ENCODE measurements around the gene LILRB5.

The LILRB5 gene

GRCh38 chr19:54266133-54266532 lies 9.1 kb upstream of the LILRB5 start:
- H3K27ac ChIP-seq (replicated peaks; ENCODE audit: low read length), result no peak overlapping the region
- H4K8ac ChIP-seq (ENCODE audit: low read depth, low read length), result no peak overlapping the region
- H2AFZ ChIP-seq (ENCODE audit: low read length), result no peak overlapping the region
- peaks cover 0 to 3% (median 3%) of the 10 kb centered on the region in 3 experiments for H3K27me3 ChIP-seq (ENCODE audit: control insufficient read depth in 3 of 3, insufficient read depth in 3 of 3, low read depth in 1 of 3, low read length in 3 of 3)
- no peak overlapping the region for H3K23ac ChIP-seq (ENCODE audit: low read depth, low read length, poor library complexity)
- no peak overlapping the region for H2BK12ac ChIP-seq (ENCODE audit: low read length)
- no peak overlapping the region for H2AK5ac ChIP-seq (ENCODE audit: low read depth, low read length)
- H4K91ac ChIP-seq (ENCODE audit: low read depth, low read length, poor library complexity), result no peak overlapping the region
- H3K4ac ChIP-seq (ENCODE audit: low read length), result no peak overlapping the region
- H2BK120ac ChIP-seq (ENCODE audit: low read depth, low read length), result no peak overlapping the region
- no peak overlapping the region for H3K9ac ChIP-seq (ENCODE audit: low read depth, low read length, poor library complexity)
- H3K79me1 ChIP-seq (ENCODE audit: low read depth, low read length), result no peaks in the 10 kb centered on the region
- no peaks in the 10 kb centered on the region for H3K36me3 ChIP-seq (replicated peaks in 1 of 2; ENCODE audit: control insufficient read depth in 2 of 2, insufficient read depth in 2 of 2, low read length in 2 of 2)
- no peak overlapping the region for H3K4me2 ChIP-seq (ENCODE audit: insufficient read depth, low read length, poor library complexity, severe bottlenecking)
- H2BK5ac ChIP-seq (ENCODE audit: low read length), result no peak overlapping the region
- H3K9me3 ChIP-seq (replicated peaks in 1 of 2; ENCODE audit: control insufficient read depth in 2 of 2, insufficient read depth in 1 of 2, low read depth in 1 of 2, low read length in 2 of 2), result no peaks in the 10 kb centered on the region
- H3K14ac ChIP-seq (ENCODE audit: low read length), result no peak overlapping the region
- no peak overlapping the region for H3K18ac ChIP-seq (ENCODE audit: low read length)
- H2BK15ac ChIP-seq (ENCODE audit: low read length), result no peak overlapping the region
- no peak overlapping the region for H3K4me3 ChIP-seq (ENCODE audit: low read length in 2 of 2)
- WGBS, 2 donors (ENCODE audit: extremely low coverage in 2 of 2, insufficient read length in 2 of 2, insufficient replicate concordance in 1 of 2), result no CpG with 5 or more reads among the region's 6 CpGs
- peak; percentile 88 for DNase-seq (ENCODE audit: low spot score)
- no peaks in the 10 kb centered on the region for H3K4me1 ChIP-seq (ENCODE audit: control insufficient read depth in 2 of 2, insufficient read depth in 1 of 2, low read depth in 1 of 2, low read length in 2 of 2)

GRCh38 chr19:54262470-54262869 lies 5.4 kb upstream of the LILRB5 start:
- no peak overlapping the region for H2BK12ac ChIP-seq (ENCODE audit: low read length)
- no peaks in the 10 kb centered on the region for H3K9me3 ChIP-seq (replicated peaks in 1 of 2; ENCODE audit: control insufficient read depth in 2 of 2, insufficient read depth in 1 of 2, low read depth in 1 of 2, low read length in 2 of 2)
- H3K4me1 ChIP-seq (ENCODE audit: control insufficient read depth in 2 of 2, insufficient read depth in 1 of 2, low read depth in 1 of 2, low read length in 2 of 2), result no peaks in the 10 kb centered on the region
- H3K14ac ChIP-seq (ENCODE audit: low read length), result no peak overlapping the region
- H2BK120ac ChIP-seq (ENCODE audit: low read depth, low read length), result no peak overlapping the region
- H2BK5ac ChIP-seq (ENCODE audit: low read length), result no peak overlapping the region
- H3K36me3 ChIP-seq (replicated peaks in 1 of 2; ENCODE audit: control insufficient read depth in 2 of 2, insufficient read depth in 2 of 2, low read length in 2 of 2), result no peaks in the 10 kb centered on the region
- peaks cover 0 to 10% (median 3%) of the 10 kb centered on the region in 3 experiments for H3K27me3 ChIP-seq (ENCODE audit: control insufficient read depth in 3 of 3, insufficient read depth in 3 of 3, low read depth in 1 of 3, low read length in 3 of 3)
- no peak overlapping the region for H4K8ac ChIP-seq (ENCODE audit: low read depth, low read length)
- H3K18ac ChIP-seq (ENCODE audit: low read length), result peak overlapping the region; percentile 59
- DNase-seq (ENCODE audit: low spot score), result no peak
- H3K79me1 ChIP-seq (ENCODE audit: low read depth, low read length), result no peaks in the 10 kb centered on the region
- H3K23ac ChIP-seq (ENCODE audit: low read depth, low read length, poor library complexity), result no peak overlapping the region
- no peak overlapping the region for H2AFZ ChIP-seq (ENCODE audit: low read length)
- H2AK5ac ChIP-seq (ENCODE audit: low read depth, low read length), result no peak overlapping the region
- no peak overlapping the region for H3K9ac ChIP-seq (ENCODE audit: low read depth, low read length, poor library complexity)
- no CpG with 5 or more reads among the region's 2 CpGs for WGBS, 2 donors (ENCODE audit: extremely low coverage in 2 of 2, insufficient read length in 2 of 2, insufficient replicate concordance in 1 of 2)
- no peak overlapping the region for H3K4me2 ChIP-seq (ENCODE audit: insufficient read depth, low read length, poor library complexity, severe bottlenecking)
- no peak overlapping the region for H3K4ac ChIP-seq (ENCODE audit: low read length)
- H3K27ac ChIP-seq (replicated peaks; ENCODE audit: low read length), result no peak overlapping the region
- no peak overlapping the region for H4K91ac ChIP-seq (ENCODE audit: low read depth, low read length, poor library complexity)
- H2BK15ac ChIP-seq (ENCODE audit: low read length), result peak overlapping the region; percentile 19
- no peak overlapping the region for H3K4me3 ChIP-seq (ENCODE audit: low read length in 2 of 2)

- H3K27me3 ChIP-seq (ENCODE audit: control insufficient read depth in 3 of 3, insufficient read depth in 3 of 3, low read depth in 1 of 3, low read length in 3 of 3), result peaks cover 0 to 14% (median 3%) of the 10 kb centered on the region in 3 experiments
- no peak overlapping the region for H2AK5ac ChIP-seq (ENCODE audit: low read depth, low read length)
- no peak overlapping the region for H2AFZ ChIP-seq (ENCODE audit: low read length)
- H2BK5ac ChIP-seq (ENCODE audit: low read length), result no peak overlapping the region
- no CpG with 5 or more reads among the region's 11 CpGs for WGBS, 2 donors (ENCODE audit: extremely low coverage in 2 of 2, insufficient read length in 2 of 2, insufficient replicate concordance in 1 of 2)
- H2BK12ac ChIP-seq (ENCODE audit: low read length), result no peak overlapping the region
- no peak overlapping the region for H4K8ac ChIP-seq (ENCODE audit: low read depth, low read length)
- no peak overlapping the region for H2BK120ac ChIP-seq (ENCODE audit: low read depth, low read length)
- peak overlapping the region; percentile 59 for H3K18ac ChIP-seq (ENCODE audit: low read length)
- peak overlapping the region; percentile 19 for H2BK15ac ChIP-seq (ENCODE audit: low read length)
- H3K79me1 ChIP-seq (ENCODE audit: low read depth, low read length), result no peaks in the 10 kb centered on the region
- no peak overlapping the region for H3K4me2 ChIP-seq (ENCODE audit: insufficient read depth, low read length, poor library complexity, severe bottlenecking)
- no peaks in the 10 kb centered on the region for H3K4me1 ChIP-seq (ENCODE audit: control insufficient read depth in 2 of 2, insufficient read depth in 1 of 2, low read depth in 1 of 2, low read length in 2 of 2)
- H3K4ac ChIP-seq (ENCODE audit: low read length), result no peak overlapping the region
- no peaks in the 10 kb centered on the region for H3K9me3 ChIP-seq (replicated peaks in 1 of 2; ENCODE audit: control insufficient read depth in 2 of 2, insufficient read depth in 1 of 2, low read depth in 1 of 2, low read length in 2 of 2)
- no peaks in the 10 kb centered on the region for H3K36me3 ChIP-seq (replicated peaks in 1 of 2; ENCODE audit: control insufficient read depth in 2 of 2, insufficient read depth in 2 of 2, low read length in 2 of 2)
- H3K4me3 ChIP-seq (ENCODE audit: low read length in 2 of 2), result peak overlapping the region in 1 of 2 donors; percentile 1
- H3K14ac ChIP-seq (ENCODE audit: low read length), result no peak overlapping the region
- H3K9ac ChIP-seq (ENCODE audit: low read depth, low read length, poor library complexity), result no peak overlapping the region
- no peak overlapping the region for H4K91ac ChIP-seq (ENCODE audit: low read depth, low read length, poor library complexity)
- DNase-seq (ENCODE audit: low spot score), result no peak
- H3K23ac ChIP-seq (ENCODE audit: low read depth, low read length, poor library complexity), result peak overlapping the region; percentile 58
- H3K27ac ChIP-seq (replicated peaks; ENCODE audit: low read length), result no peak overlapping the region
These were observed 5.0 kb upstream of the LILRB5 start for GRCh38 chr19:54262066-54262465.

GRCh38 chr19:54256250-54257115 lies 590 bp downstream of the LILRB5 start:
- H3K18ac ChIP-seq (ENCODE audit: low read length), result peak overlapping the region; percentile 80
- no peaks in the 10 kb centered on the region for H3K9me3 ChIP-seq (replicated peaks in 1 of 2; ENCODE audit: control insufficient read depth in 2 of 2, insufficient read depth in 1 of 2, low read depth in 1 of 2, low read length in 2 of 2)

More at GRCh38 chr19:54256250-54257115, 590 bp downstream of the LILRB5 start:
- Histone ChIP-seq H2AFZ (ENCODE audit: low read length) (no peak overlapping the region), H2BK5ac (ENCODE audit: low read length) (peak overlapping the region; percentile 24), H4K91ac (ENCODE audit: low read depth, low read length, poor library complexity) (no peak overlapping the region), H3K4me2 (ENCODE audit: insufficient read depth, low read length, poor library complexity, severe bottlenecking) (no peak overlapping the region), H3K9ac (ENCODE audit: low read depth, low read length, poor library complexity) (no peak overlapping the region), H3K79me1 (ENCODE audit: low read depth, low read length) (no peaks in the 10 kb centered on the region), H3K36me3 (replicated peaks in 1 of 2; ENCODE audit: control insufficient read depth in 2 of 2, insufficient read depth in 2 of 2, low read length in 2 of 2) (no peaks in the 10 kb centered on the region), H3K4ac (ENCODE audit: low read length) (no peak overlapping the region), H3K27me3 (ENCODE audit: control insufficient read depth in 3 of 3, insufficient read depth in 3 of 3, low read depth in 1 of 3, low read length in 3 of 3) (peaks cover 0 to 44% (median 2%) of the 10 kb centered on the region in 3 experiments), H2BK12ac (ENCODE audit: low read length) (no peak overlapping the region), H2BK15ac (ENCODE audit: low read length) (peak overlapping the region; percentile 14), H2AK5ac (ENCODE audit: low read depth, low read length) (no peak overlapping the region), H3K14ac (ENCODE audit: low read length) (no peak overlapping the region), H3K4me1 (ENCODE audit: control insufficient read depth in 2 of 2, insufficient read depth in 1 of 2, low read depth in 1 of 2, low read length in 2 of 2) (no peaks in the 10 kb centered on the region), H3K23ac (ENCODE audit: low read depth, low read length, poor library complexity) (no peak overlapping the region), H3K27ac (replicated peaks; ENCODE audit: low read length) (no peak overlapping the region), H4K8ac (ENCODE audit: low read depth, low read length) (no peak overlapping the region), H3K4me3 (ENCODE audit: low read length in 2 of 2) (no peak overlapping the region), H2BK120ac (ENCODE audit: low read depth, low read length) (no peak overlapping the region)
- DNase-seq (ENCODE audit: low spot score), result no peak
- no CpG with 5 or more reads among the region's 19 CpGs for WGBS, 2 donors (ENCODE audit: extremely low coverage in 2 of 2, insufficient read length in 2 of 2, insufficient replicate concordance in 1 of 2)
